Gastroesophageal sphincter (tissue), 4 donors: Measurements from ENCODE around the gene IFIH1. TPM values are rescaled to one million over a fixed set of nuclear protein-coding genes. Genes with fewer than 3 reads are reported as not detected.

Experiments
- ATAC-seq: fragments of 150-250 bp; one replicate; pipeline ENCODE4 v1.9.1; 2016; ENCODE audit warnings: mild to moderate bottlenecking, moderate library complexity
- H3K27ac ChIP-seq, 4 donors: fragments of 200-600 bp; sonication (generic) in 3 of 4; 1 replicate in 3 of 4; 2 replicates in 1 of 4; pipeline ENCODE4 v1.5.1; 2016 to 2019
- H3K27me3 ChIP-seq: fragments of 200-600 bp; sonication (generic); one replicate; pipeline ENCODE4 v1.5.1; 2019
- H3K36me3 ChIP-seq, 2 donors: fragments of 200-600 bp; sonication (generic); one replicate each; pipeline ENCODE4 v1.5.1; 2019; ENCODE audit warnings: control low read depth in 1 of 2
- H3K4me1 ChIP-seq, 3 donors: fragments of 200-600 bp; sonication (generic); 1 replicate in 2 of 3; 2 replicates in 1 of 3; pipeline ENCODE4 v1.5.1; 2016 to 2019; ENCODE audit warnings: control low read depth in 2 of 3
- H3K4me3 ChIP-seq, 2 donors: fragments of 200-600 bp; sonication (generic); one replicate each; pipeline ENCODE4 v1.5.1; 2019; ENCODE audit warnings: mild to moderate bottlenecking in 1 of 2, moderate library complexity in 1 of 2
- H3K9me3 ChIP-seq, 3 donors: fragments of 200-600 bp; sonication (generic); one replicate each; pipeline ENCODE4 v1.5.1; 2017 to 2019; ENCODE audit warnings: control low read depth in 2 of 3
- EP300 ChIP-seq: sonication (generic); formaldehyde crosslinking; IDR thresholded peaks from one replicate; pipeline ENCODE4 v1.6.1; 2017; ENCODE audit warnings: antibody characterized with exemption, mild to moderate bottlenecking
- POLR2A ChIP-seq, 2 donors: fragments of 450-650 bp; IDR thresholded peaks; one replicate each; pipeline ENCODE4 v1.6.1; 2017; ENCODE audit warnings: antibody characterized with exemption in 2 of 2, mild to moderate bottlenecking in 2 of 2, moderate library complexity in 1 of 2
- POLR2AphosphoS5 ChIP-seq: sonication (generic); formaldehyde crosslinking; IDR thresholded peaks from one replicate; pipeline ENCODE4 v1.6.1; 2017; ENCODE audit warnings: antibody characterized with exemption
- WGBS, 2 donors: methylation state at CpG; one replicate each; pipeline ENCODE4 v1.1.5; 2018; ENCODE audit warnings: low coverage in 1 of 2; 5-methylcytosine and 5-hydroxymethylcytosine counted together
- total RNA-seq, 4 donors: library from RNA; depleted of rRNA; stranded (reverse); fragments of >200 nt; gene quantifications; one replicate each; pipeline ENCODE4 v1.1.0, GENCODE V29; 2016
- TF ChIP-seq, protein P1 (sequence below), 4 experiments: fragments of 200-600 bp in 2 of 4; fragments of 450-650 bp in 2 of 4; sonication (generic) in 1 of 4; IDR thresholded peaks; one replicate each; pipeline ENCODE4 v1.5.1; 2017 to 2019; ENCODE audit warnings: antibody characterized with exemption in 4 of 4, mild to moderate bottlenecking in 2 of 4, moderate library complexity in 2 of 4

Gene IFIH1
- total RNA-seq, 4 donors from 2014 or later = 7.1 to 24.1 (median 16.1) TPM

DNA sequence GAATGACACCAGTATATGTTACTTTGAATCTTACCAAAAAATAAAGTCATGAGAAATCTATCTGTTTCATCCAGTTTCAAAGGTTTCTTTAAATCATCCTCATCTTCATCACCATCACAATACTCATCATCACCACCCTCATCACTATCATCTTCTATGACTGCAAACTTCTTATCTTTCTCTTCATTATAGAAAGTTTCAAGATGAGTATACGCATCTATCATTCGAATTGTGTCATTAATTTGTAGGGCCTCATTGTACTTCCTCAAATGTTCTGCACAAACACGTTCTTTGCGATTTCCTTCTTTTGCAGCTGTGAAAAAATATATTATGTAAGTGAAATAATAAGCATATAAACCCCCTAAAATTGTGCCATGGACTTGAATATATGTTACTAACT lies 41.1 kb downstream of the IFIH1 start:
- 91 to 100% methylated on average over 4 of the region's 4 CpGs for WGBS, 2 donors
- no peak overlapping the region for H3K27ac ChIP-seq
- no peak for ATAC-seq
- H3K9me3 ChIP-seq = no peaks in the 10 kb centered on the region
- no peak overlapping the region for H3K4me3 ChIP-seq
- peaks cover 0 to 74% of the 10 kb centered on the region in 2 donors for H3K36me3 ChIP-seq
- TF ChIP-seq EP300 = no peak
- TF ChIP-seq, protein P1, sequence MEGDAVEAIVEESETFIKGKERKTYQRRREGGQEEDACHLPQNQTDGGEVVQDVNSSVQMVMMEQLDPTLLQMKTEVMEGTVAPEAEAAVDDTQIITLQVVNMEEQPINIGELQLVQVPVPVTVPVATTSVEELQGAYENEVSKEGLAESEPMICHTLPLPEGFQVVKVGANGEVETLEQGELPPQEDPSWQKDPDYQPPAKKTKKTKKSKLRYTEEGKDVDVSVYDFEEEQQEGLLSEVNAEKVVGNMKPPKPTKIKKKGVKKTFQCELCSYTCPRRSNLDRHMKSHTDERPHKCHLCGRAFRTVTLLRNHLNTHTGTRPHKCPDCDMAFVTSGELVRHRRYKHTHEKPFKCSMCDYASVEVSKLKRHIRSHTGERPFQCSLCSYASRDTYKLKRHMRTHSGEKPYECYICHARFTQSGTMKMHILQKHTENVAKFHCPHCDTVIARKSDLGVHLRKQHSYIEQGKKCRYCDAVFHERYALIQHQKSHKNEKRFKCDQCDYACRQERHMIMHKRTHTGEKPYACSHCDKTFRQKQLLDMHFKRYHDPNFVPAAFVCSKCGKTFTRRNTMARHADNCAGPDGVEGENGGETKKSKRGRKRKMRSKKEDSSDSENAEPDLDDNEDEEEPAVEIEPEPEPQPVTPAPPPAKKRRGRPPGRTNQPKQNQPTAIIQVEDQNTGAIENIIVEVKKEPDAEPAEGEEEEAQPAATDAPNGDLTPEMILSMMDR (IDR thresholded peaks at IDR 0.05) = no peak
- no peak for TF ChIP-seq POLR2AphosphoS5
- no peak for TF ChIP-seq POLR2A (IDR thresholded peaks at IDR 0.05)
- no peaks in the 10 kb centered on the region for H3K27me3 ChIP-seq
- H3K4me1 ChIP-seq = no peaks in the 10 kb centered on the region

DNA sequence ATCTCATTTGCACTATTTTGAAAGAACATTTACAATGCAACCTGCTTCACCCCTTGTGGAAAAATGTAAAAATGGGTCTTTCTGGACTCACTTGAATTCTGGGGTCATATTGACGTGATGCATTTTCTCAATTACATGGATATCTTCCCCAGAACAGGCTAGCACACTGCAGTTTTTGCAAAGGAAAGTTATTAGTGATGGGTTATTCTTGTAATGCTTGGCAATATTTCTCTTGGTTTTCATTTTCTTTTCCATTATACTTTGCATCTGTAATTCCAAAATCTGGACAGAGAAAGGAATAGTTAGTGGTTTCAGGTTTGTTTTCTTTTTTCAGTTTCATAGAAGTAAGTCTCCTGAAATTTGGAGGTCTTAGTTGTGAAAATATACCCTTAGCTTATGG lies 50.5 kb downstream of the IFIH1 start:
- no peak overlapping the region for H3K27ac ChIP-seq
- WGBS, 2 donors = 100% methylated on average over 1 of the region's 1 CpG
- no peak overlapping the region for H3K4me3 ChIP-seq
- peaks cover 0 to 67% of the 10 kb centered on the region in 2 donors for H3K36me3 ChIP-seq
- H3K27me3 ChIP-seq = no peaks in the 10 kb centered on the region
- no peaks in the 10 kb centered on the region for H3K4me1 ChIP-seq
- TF ChIP-seq, protein P1 (IDR thresholded peaks at IDR 0.05) = no peak
- TF ChIP-seq EP300 = no peak
- TF ChIP-seq POLR2A (IDR thresholded peaks at IDR 0.05) = no peak
- TF ChIP-seq POLR2AphosphoS5 = no peak
- no peak for ATAC-seq
- H3K9me3 ChIP-seq = no peaks in the 10 kb centered on the region

DNA sequence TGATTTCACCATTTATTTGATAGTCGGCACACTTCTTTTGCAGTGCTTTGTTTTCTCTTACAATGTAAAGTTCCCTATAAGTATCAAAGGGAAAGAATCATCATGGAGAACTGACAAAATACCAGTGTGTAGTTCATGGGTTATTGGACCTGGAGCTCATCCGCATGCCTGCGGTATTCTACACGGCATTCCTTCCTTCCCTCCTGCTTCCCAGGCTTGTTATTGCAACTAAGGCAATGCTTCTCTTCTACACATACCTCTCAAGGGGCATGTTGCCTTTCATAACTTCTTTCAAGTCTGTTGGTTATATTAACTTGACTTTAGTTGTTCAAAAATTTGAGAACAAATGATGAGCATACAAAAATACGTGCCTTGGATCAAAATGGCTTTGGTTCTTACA lies 51.0 kb downstream of the IFIH1 start:
- WGBS, 2 donors = 88 to 89% methylated on average over 5 of the region's 5 CpGs

DNA sequence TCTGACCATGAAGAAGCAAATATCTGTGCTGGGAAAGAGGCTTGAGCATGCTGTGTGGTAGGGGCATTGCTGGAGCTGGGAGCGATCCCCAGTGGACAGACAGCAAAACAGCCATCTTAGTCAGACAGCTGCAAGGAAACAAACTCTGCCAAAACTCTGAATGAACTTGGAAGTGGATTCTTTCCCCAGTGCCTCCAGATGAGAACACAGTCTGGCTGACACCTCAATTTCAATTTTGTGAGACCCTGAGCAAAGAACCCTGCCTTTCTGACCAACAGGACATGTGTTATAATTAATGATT lies 52.1 kb downstream of the IFIH1 start:
- Histone ChIP-seq H3K9me3 (no peaks in the 10 kb centered on the region), H3K27ac (no peak overlapping the region), H3K4me3 (no peak overlapping the region), H3K27me3 (no peaks in the 10 kb centered on the region), H3K36me3 (peaks cover 0 to 51% of the 10 kb centered on the region in 2 donors), H3K4me1 (peaks cover 0 to 4% (median 0%) of the 10 kb centered on the region in 3 donors)
- 67 to 100% methylated on average over 1 of the region's 1 CpG for WGBS, 2 donors
- no peak for ATAC-seq
- TF ChIP-seq, protein P1 (IDR thresholded peaks at IDR 0.05) = no peak
- TF ChIP-seq POLR2AphosphoS5 = no peak
- no peak for TF ChIP-seq EP300
- TF ChIP-seq POLR2A (IDR thresholded peaks at IDR 0.05) = no peak

More for the DNA sequence above, 51.0 kb downstream of the IFIH1 start:
- H3K4me3 ChIP-seq = no peak overlapping the region
- H3K36me3 ChIP-seq = peaks cover 0 to 62% of the 10 kb centered on the region in 2 donors
- no peaks in the 10 kb centered on the region for H3K27me3 ChIP-seq
- ATAC-seq = no peak
- no peak for TF ChIP-seq POLR2A (IDR thresholded peaks at IDR 0.05)
- TF ChIP-seq POLR2AphosphoS5 = no peak
- TF ChIP-seq, protein P1 (IDR thresholded peaks at IDR 0.05) = no peak
- no peak for TF ChIP-seq EP300
- no peak overlapping the region for H3K27ac ChIP-seq
- no peaks in the 10 kb centered on the region for H3K4me1 ChIP-seq
- no peaks in the 10 kb centered on the region for H3K9me3 ChIP-seq

DNA sequence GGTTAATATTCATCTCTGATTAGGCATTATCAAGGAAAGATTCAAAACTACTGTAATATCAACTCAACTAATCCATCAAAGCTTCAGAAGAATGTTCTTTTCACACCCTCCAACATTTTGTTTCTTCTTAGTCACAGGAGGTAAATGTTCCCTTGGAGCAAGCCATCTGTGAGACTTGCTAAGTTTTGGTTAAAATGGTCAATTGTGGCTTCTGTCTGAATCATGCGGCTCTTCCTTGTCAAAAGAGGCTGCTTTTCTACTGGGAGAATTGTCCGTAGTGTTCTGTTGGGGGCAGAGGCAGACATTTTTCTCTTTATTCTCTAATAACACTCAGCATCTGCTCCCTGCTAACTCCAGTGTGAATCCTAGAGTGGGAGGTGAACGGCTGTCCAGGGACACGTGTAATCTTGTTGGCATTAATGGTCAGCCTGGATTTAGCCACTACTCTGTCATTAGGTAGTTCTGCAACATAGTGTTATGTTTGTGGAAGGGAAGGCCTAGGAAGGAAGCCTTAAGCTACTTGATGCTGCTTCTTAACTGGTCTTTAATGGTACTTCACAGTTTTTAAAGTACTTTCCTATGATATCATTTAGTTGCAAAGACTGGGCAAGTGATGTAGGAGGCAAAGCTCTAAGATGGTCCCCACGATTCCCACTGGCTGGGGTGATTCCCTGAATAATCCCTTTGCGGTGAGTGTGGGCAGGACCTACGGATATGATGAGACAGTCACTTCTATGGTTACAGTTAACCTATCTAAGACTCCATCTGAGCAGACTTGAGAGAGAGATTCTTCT lies 52.6 kb downstream of the IFIH1 start:
- no peak for ATAC-seq
- peaks cover 0 to 46% of the 10 kb centered on the region in 2 donors for H3K36me3 ChIP-seq
- TF ChIP-seq POLR2AphosphoS5 (no peak), EP300 (no peak), POLR2A (IDR thresholded peaks at IDR 0.05) (no peak)
- TF ChIP-seq, protein P1 (IDR thresholded peaks at IDR 0.05) = no peak

More for the DNA sequence above, 52.6 kb downstream of the IFIH1 start:
- WGBS, 2 donors = 71 to 76% methylated on average over 7 of the region's 7 CpGs
- Histone ChIP-seq H3K4me3 (no peak overlapping the region), H3K27ac (no peak overlapping the region), H3K9me3 (no peaks in the 10 kb centered on the region), H3K27me3 (no peaks in the 10 kb centered on the region), H3K4me1 (peaks cover 0 to 9% (median 0%) of the 10 kb centered on the region in 3 donors)
